HepG2 (cell line): ENCODE measurements around the gene TDRD9. TPM values are rescaled to one million over a fixed set of nuclear protein-coding genes. Genes with fewer than 3 reads are reported as not detected.

ENCODE experiments used
- AHDC1 ChIP-seq: sonication (generic); formaldehyde crosslinking; IDR thresholded peaks from 2 replicates; pipeline ENCODE4 v1.5.1; 2020; ENCODE audit warnings: mild to moderate bottlenecking, missing genetic modification reagents, borderline replicate concordance
- ATF7-NPFF ChIP-seq: sonication (generic); formaldehyde crosslinking; IDR thresholded peaks from 2 replicates; pipeline ENCODE4 v1.8.1; 2023; ENCODE audit warnings: mild to moderate bottlenecking, low read depth, missing genetic modification reagents, moderate library complexity
- ATM ChIP-seq: fragments of 450-650 bp; IDR thresholded peaks from 2 replicates; pipeline ENCODE4 v1.7.1; 2017; ENCODE audit warnings: mild to moderate bottlenecking, borderline replicate concordance
- CSRNP2 ChIP-seq: sonication (generic); formaldehyde crosslinking; conservative IDR thresholded peaks from 2 replicates; pipeline ENCODE4 v1.8.0; 2022; ENCODE audit warnings: low read depth, missing genetic modification reagents
- DRAP1 ChIP-seq: IDR thresholded peaks from 2 replicates; pipeline ENCODE4 v1.6.1; 2016; ENCODE audit warnings: missing genetic modification reagents, missing compliant biosample characterization
- ELF1 ChIP-seq: sonication (generic); formaldehyde crosslinking; IDR thresholded peaks from 2 replicates; pipeline ENCODE4 v1.4.0; 2020; ENCODE audit warnings: missing genetic modification reagents
- FOXP1 ChIP-seq, 2 experiments: fragments of 450-650 bp in 1 of 2; IDR thresholded peaks; 2 replicates each; pipeline ENCODE4 v1.6.1; 2017 to 2018; ENCODE audit warnings: antibody characterized with exemption in 1 of 2
- GRHL1 ChIP-seq: sonication (generic); formaldehyde crosslinking; conservative IDR thresholded peaks from 2 replicates; pipeline ENCODE4 v1.8.0; 2022; ENCODE audit warnings: missing genetic modification reagents
- ISX ChIP-seq: sonication (generic); formaldehyde crosslinking; conservative IDR thresholded peaks from 2 replicates; pipeline ENCODE4 v1.5.0; 2020; ENCODE audit warnings: missing genetic modification reagents
- MAFF ChIP-seq: IDR thresholded peaks from 2 replicates; pipeline ENCODE4 v1.6.1; 2011; ENCODE audit warnings: low read depth, low read length, improper control_type of control experiment
- POLR2A ChIP-seq, 2 experiments: IDR thresholded peaks; 2 replicates each; pipeline ENCODE4 v1.6.1; 2011; ENCODE audit warnings: low read depth in 2 of 2, low read length in 2 of 2, mild to moderate bottlenecking in 1 of 2, moderate library complexity in 1 of 2; ENCODE audit not compliant: insufficient read depth in 1 of 2
- RFX1 ChIP-seq: fragments of 450-650 bp; IDR thresholded peaks from 2 replicates; pipeline ENCODE4 v1.6.1; 2017
- SIN3B ChIP-seq: fragments of 150-350 bp; IDR thresholded peaks from 2 replicates; pipeline ENCODE4 v1.6.1; 2014; ENCODE audit warnings: low read length
- SOX5 ChIP-seq: IDR thresholded peaks from 2 replicates; pipeline ENCODE4 v1.6.1; 2016; ENCODE audit warnings: borderline replicate concordance
- TARDBP ChIP-seq: sonication (generic); formaldehyde crosslinking; IDR thresholded peaks from 2 replicates; pipeline ENCODE4 v1.8.0; 2022; ENCODE audit warnings: mild to moderate bottlenecking, missing genetic modification reagents
- THYN1 ChIP-seq: sonication (generic); formaldehyde crosslinking; IDR thresholded peaks from 2 replicates; pipeline ENCODE4 v1.8.1; 2023; ENCODE audit warnings: low read depth, mild to moderate bottlenecking, moderate library complexity, missing genetic modification reagents, borderline replicate concordance
- ZBTB26 ChIP-seq: IDR thresholded peaks from 2 replicates; pipeline ENCODE4 v1.6.1; 2016; ENCODE audit warnings: missing compliant biosample characterization, missing genetic modification reagents, borderline replicate concordance
- ZNF17 ChIP-seq: sonication (generic); formaldehyde crosslinking; IDR thresholded peaks from 2 replicates; pipeline ENCODE4 v1.5.0; 2020; ENCODE audit warnings: mild to moderate bottlenecking, missing genetic modification reagents
- ZNF256 ChIP-seq: sonication (generic); formaldehyde crosslinking; conservative IDR thresholded peaks from 2 replicates; pipeline ENCODE4 v1.4.0; 2020; ENCODE audit warnings: missing genetic modification reagents
- polyA plus RNA-seq, 8 experiments: library from polyadenylated mRNA; depleted of rRNA in 3 of 8; stranded (reverse) in 7 of 8; unstranded in 1 of 8; fragments of >200 nt; fragmentation: Illumina TruSeq in 4 of 8; extraction: Trizol in 4 of 8; gene quantifications; 2 replicates each; pipeline versions ENCODE4 v1.2.1 to v1.2.3, GENCODE V29; 2011 to 2016; ENCODE audit warnings: low read depth in 4 of 8, missing spikeins in 1 of 8, mixed read lengths in 1 of 8; ENCODE audit not compliant: insufficient read depth in 1 of 8
- total RNA-seq, 5 experiments: library from RNA; depleted of rRNA; stranded (reverse); fragments of >200 nt; fragmentation: Illumina TruSeq; extraction: Trizol; gene quantifications; 2 replicates each; pipeline ENCODE4 v1.2.3, GENCODE V29; 2016; ENCODE audit warnings: low read depth in 1 of 5

Gene TDRD9
- total and polyA plus RNA-seq, 2 of the 13 experiments (the other 11 are each of a cell fraction or from before 2014, with no cell fraction given) = not detected

- peak; percentile 84 for TF ChIP-seq DRAP1 (CRISPR knock-in tag)
- peak in 1 of 2 experiments; percentile 48; a peak in 2 of 4 replicates for TF ChIP-seq POLR2A (IDR thresholded peaks at IDR 0.05; ENCODE audit: insufficient read depth in 1 of 2, low read depth in 2 of 2, low read length in 2 of 2)
- no peak for TF ChIP-seq MAFF
- TF ChIP-seq GRHL1 = no peak
- TF ChIP-seq THYN1 = no peak
- peak; percentile 92 for TF ChIP-seq SOX5 (CRISPR knock-in tag)
- TF ChIP-seq ISX = no peak
- TF ChIP-seq SIN3B = no peak
- TF ChIP-seq TARDBP (CRISPR knock-in tag) = no peak; the same call in 1 of the 2 replicates
- TF ChIP-seq ATF7-NPFF (CRISPR knock-in tag) = peak; percentile 50; the same call in 1 of the 2 replicates
- TF ChIP-seq AHDC1 (CRISPR knock-in tag) = peak; percentile 41; the same call in 1 of the 2 replicates
- no peak for TF ChIP-seq CSRNP2 (CRISPR knock-in tag)
- no peak for TF ChIP-seq RFX1
- TF ChIP-seq ELF1 (CRISPR knock-in tag) = peak; percentile 63
- no peak for TF ChIP-seq FOXP1 (IDR thresholded peaks at IDR 0.05)
- TF ChIP-seq FOXP1 (CRISPR knock-in tag; IDR thresholded peaks at IDR 0.05) = peak; percentile 65; the same call in 1 of the 2 replicates
- no peak for TF ChIP-seq ATM
- no peak for TF ChIP-seq ZBTB26 (CRISPR knock-in tag)
- TF ChIP-seq ZNF17 (CRISPR knock-in tag) = no peak
- no peak for TF ChIP-seq ZNF256 (CRISPR knock-in tag)
Observed at GRCh38 chr14:103879570-103880347, 48.5 kb upstream of the TDRD9 start (continued).
